NCI-H2081 (cell line): ENCODE data around the gene RBM22.

ENCODE experiments used
- DNase-seq, 2 experiments: peaks; one replicate each; lab custom pipeline; 2025; lab: John Stamatoyannopoulos, UW

Gene RBM22

DNA sequence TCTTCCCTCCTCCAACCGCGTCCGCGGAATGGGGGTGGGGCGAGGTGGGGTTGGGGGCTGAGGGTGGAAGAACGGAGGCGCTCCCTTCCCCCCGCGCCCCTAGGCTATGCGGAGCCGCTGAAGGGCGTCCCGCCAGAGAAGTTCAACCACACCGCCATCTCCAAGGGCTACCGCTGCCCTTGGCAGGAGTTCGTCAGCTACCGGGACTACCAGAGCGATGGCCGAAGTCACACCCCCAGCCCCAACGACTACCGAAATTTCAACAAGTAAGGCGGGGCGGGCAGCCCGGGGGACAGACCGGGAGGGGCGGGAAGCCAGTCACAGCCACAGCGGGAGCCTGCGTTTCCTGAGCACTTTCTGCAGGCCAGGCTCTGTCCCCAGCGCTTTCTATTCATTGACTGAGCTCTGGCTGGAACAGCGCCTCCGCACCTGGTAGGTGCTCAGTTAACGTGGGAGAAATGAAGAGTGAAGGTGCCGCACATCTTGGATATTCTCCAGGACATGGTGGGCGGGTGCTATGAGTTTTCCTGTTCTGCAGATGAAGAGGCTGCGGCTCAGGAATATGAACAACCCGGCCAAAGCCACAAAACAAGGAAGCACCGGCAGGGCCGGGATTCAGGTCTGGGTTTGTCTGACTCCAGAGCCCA lies 28.5 kb downstream of the RBM22 start:
- no peak for DNase-seq

DNA sequence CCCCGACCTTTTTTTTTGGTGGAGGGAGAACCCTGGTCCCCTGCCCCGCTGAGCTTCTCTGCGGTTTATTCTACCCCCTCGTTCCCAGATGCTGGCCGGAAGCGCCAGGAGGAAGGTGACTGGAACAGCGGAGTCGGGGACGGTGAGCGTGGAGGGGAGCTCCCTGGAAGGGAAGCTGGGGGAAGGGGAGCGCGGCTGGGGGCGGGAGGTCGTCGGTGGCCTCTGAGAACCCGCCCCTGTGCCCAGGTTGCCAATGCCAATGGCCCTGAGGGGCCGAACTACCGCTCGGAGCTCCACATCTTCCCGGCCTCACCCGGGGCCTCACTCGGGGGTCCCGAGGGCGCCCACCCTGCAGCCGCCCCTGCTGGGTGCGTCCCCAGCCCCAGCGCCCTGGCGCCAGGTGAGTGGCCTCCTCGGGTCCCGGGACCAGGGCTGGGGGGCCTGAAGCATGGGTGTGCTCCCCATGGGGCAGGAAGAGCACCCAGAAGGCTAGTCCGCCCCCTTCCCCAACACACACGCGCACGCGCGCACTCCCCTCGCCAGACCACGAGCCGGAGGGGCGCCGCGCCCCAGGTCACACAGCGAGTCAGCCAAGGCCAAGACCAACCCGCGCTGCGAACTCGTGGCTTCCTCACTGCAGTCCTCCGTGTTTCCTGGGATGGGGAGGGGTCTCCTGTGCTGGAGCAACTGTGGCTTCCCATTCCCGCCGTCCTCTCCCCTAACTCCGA lies 29.2 kb downstream of the RBM22 start:
- DNase-seq, result no peak

DNA sequence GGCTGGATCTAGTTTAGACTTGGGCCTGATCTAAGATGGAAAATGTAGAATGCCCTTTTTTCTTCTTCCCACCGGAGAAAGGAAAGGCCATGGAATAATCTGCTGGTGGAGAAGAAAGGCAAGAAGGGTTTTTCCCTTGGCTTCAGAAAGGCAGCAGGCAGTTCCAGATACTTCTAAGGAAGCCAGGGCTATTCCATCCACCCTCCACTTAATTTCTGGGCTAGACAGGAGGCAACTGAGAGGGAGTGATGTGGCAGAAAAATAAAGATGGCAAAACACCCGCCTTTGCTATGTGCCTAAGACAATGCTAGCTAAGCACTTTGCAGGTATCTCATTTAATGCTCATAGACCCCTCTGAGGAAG lies 29.9 kb downstream of the RBM22 start:
- no peak for DNase-seq

GRCh38 chr5:150670275-150670947 lies 30.5 kb downstream of the RBM22 start:
- DNase-seq, result no peak

DNA sequence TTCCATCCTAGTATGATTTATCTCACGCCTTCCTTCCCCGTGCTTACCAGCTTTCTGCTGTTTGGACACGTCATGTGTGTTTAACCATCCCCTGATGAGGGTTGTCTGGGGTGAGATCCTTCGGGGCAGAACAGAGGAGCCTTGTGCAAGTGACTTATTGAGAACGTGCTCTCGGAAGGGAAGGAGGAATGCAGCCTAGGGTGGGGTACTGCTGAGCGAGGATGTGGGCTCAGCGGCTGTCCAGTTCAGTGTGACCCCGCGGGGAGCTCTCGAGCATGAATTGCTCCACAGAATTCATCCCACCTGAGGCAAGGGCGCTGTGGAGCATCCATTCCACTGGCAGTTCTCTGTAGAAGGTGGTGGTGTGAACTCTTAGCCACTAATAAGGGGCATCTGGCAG lies 35.8 kb downstream of the RBM22 start:
- no peak for DNase-seq

DNA sequence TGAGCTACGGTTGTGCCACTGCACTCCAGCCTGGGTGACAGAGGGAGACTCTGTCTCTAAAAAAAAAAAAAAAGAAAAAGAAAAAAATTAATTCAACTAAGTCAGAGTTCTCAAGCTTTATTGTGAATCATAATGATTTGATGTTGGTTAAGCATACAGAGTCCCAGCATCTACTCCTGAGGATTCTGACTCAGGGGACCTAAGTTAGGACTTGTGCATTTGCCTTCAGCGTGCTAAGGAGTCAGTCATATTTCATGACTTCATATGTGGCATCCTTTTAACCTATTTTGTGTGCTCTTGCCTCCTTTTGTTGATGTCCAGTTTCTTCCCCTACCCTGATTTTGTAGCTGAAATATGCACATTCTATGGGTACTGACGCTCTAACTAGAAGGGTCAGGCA lies 36.9 kb downstream of the RBM22 start:
- no peak for DNase-seq

DNA sequence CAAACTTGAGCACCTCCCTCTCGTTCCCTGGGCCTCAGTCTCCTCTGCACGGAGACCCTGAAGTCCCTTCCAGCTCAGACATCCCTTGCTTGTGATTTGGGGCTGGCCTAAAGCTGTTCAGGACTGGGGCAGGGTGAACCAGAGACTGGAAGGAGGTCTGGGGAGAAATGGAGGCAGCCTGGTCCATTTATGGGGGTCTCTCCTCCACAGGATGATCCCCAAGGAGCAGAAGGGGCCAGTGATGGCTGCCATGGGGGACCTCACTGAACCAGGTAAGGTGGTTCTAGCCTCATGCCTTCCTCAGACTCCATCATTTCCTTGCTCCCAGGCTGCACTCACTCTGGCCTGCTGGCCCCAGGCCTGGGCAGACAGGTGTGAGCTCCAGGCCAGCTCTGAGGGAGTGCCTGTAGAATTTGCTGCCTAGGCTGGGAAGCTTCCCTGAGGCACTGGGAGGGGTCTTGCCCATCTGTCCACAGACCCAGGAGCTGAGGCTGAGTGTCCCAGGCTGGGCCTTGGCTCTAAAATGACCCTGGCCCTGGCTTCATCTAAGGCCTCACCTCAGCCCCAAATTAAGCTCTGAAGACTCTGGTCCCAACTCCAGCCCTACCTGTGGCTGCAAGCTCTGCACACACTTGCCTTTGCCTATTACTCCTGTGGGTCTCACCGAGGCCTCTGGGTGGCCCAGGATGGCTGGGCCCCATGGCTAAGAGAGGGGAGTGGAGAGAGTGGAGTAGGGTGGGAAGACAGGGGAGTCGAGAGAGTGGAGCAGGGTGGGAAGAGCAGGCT lies 37.9 kb downstream of the RBM22 start:
- no peak for DNase-seq

DNA sequence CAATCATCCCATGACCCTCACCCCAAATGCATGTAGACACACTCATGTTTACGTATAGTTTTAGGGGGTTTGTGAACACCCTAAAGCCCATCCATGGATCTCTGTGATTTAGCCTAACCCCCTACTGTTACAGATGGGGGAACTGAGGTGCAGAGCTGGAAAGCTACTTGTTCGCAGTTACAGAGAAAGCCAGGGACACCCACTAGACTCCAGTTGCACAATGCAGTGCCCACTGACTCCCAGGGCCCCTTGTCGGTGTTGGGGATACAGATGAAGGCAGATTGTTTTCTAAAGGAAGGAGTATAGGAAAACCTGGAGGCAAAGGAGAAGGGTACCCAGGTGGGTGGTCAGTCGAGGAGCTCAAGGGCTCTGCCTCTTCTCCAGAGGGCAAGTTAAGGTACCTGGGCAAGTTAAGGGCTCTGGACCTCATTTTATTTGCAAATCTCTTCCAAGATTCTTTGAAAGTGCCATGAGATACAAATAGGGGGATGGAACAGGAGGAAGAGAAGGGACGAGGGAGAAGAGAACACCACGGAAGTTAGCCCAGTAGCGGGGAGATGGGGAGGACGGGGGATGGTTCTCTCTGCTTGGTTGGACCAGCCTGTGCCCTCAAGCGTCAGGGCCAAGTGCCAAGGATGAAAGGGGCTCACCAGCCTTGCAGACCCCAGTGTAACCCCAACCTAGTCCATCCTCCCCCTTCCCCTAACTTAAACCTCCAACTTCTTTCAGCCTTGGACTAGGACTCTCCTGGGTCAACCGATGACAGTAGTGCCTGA lies 38.9 kb downstream of the RBM22 start:
- DNase-seq, result no peak

DNA sequence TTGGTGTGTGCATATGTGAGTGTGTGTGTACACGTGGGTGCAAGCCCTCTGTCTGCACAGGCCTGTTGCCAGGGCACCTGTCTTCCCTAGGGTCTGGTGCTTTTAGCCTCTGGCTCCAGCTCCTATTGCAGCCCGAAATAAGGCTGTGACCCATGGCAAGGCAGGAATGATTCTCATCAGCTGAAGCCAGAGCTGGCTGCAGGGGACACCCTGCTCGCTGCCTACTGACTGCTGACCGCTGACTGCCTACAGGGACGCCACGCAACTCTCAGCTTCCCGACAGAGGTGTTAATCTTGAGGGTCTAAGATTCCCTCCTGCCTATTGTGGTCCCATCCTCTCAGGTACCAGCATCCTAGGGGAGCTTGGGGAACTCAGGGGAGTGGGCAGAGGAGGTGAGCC lies 39.8 kb downstream of the RBM22 start, which contains the start of gene MYOZ3:
Gene MYOZ3 (plus strand): TSS at position 166 of the 400 bp plus-strand sequence. CDS start 1,691 bp downstream, outside the sequence.
- no peak for DNase-seq

GRCh38 chr5:150660108-150660831 lies 40.6 kb downstream of the RBM22 start:
- DNase-seq, result no peak

DNA sequence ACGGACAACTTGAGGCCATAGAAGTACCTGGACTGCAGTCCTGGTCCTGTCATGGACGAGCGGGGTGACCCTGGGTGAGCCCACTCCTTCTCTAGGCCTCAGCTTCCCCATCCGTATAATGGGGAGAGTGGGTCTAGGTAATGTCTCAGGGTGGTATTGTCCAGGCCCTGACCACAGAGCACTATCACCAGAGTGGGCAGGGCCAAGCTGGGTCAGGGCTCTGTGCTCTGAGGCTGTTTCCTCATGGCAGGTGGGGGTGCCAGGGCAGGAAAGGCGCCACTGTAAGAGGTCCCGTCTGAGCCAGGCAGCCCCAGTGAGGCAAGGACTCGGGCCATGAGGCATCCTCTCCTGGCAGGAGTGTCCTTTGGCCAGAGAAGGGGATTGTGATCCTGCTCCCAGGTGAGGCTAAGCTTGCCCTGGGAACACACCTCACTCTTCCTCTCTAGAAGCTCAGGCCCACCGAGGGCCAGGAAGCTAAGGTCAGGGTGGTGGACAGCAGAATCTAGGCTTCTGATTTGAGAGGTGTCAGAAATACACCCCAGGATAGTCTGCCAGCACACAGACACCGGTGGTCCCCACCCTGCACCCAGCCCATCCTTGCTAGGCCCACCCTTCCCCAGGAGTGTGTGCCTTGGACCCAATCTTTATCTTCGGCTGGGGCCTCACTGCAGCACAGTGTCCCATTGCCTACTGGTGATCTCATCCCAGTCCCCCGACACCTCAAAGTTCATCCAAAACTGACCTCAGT lies 41.3 kb downstream of the RBM22 start:
- DNase-seq, result no peak

GRCh38 chr5:150658699-150659265 lies 42.1 kb downstream of the RBM22 start:
- DNase-seq, result no peak

- DNase-seq, result no peak
Measured at GRCh38 chr5:150658121-150658520, 42.7 kb downstream of the RBM22 start.

DNA sequence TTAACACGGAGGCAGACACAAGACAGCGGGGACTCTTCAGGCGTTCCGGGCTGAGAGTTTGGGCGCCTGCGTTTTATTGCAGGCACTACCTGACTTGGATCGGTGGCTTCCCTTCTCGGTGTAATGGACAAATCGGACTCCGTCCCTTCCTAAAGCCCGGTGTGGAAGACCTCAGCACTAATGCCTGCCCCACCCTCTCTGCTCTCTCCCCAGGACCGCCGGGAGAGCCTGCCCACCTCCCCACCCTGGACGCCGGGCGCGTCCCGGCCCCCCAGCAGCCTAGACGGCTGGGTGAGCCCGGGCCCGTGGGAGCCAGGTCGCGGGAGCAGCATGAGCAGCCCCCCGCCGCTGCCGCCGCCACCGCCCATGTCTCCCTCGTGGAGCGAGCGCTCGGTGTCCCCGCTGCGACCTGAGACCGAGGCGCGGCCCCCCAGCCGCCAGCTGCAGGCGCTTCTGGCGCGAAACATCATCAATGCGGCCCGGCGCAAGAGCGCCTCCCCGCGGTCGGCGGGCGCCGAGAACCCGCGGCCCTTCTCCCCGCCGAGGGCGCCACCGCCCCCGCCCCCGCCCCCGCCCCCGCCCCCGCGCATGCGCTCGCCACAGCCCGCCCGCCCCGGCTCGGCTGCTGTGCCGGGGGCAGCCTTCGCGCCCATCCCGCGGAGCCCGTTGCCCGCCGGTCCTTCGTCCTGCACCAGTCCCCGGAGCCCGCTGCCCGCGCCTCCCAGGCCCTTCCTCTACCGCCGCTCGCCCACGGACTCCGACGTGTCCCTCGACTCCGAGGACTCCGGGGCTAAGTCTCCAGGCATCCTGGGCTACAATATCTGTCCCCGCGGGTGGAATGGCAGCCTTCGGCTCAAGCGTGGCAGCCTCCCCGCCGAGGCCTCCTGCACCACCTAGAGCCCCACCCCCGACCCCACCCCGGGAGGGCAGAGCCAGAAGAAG lies 44.4 kb downstream of the RBM22 start:
- peak; percentile 44 to 61 for DNase-seq

DNA sequence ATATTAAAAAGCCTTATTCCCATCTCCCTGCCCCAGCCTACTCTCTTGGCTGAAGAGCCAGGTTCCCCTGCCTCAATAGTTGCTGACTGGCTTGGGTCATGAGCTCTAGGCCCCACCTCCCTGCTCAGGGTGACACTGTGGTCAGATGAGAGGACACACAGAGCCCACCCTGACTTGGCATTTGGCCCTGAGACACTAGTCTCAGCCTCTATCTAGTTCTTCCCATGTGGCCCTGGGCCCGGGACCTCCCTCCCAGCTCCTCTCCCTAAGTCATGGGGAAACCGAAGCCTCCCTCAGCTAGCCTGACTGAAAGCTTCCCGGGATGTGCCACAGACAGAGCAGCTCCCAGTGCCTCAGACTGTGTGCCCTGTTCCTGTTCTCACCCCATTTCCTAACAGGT lies 45.6 kb downstream of the RBM22 start:
- DNase-seq, result no peak

DNA sequence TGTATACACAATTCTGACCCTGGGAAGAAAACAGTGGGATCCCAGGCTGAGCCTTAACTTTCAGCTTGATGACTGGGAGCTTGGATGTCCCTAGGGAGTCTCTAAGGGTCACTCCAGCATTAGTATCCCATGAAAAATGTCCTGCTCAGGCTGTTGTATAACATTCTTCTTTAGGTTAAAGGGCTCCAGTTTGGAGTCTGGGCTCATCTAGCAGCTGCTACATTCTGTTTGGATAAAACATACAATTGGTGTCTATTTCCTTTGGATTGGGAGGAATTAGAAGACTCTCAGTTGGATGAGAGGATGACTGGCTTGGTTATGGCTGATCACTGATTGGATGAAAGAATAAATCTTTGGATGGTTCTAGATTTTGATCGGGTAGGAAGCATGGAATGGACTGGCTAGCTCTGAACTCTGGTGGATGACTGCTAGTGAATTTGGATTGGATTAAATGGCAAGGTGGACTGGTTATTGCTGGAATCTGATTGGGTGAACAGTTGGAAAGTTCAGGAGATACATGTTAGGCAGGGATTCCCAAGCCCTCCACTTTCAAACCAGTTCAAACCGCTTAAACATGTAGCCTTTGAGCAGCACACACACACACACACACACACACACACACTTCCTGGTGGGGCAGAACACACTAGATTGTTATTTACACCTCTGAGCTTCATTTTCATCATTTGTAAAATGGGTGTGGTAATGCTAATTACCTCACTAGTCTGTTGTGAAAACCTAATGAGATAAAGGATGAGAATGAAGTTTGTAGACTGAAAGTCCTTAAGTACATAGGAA lies 46.9 kb downstream of the RBM22 start:
- no peak for DNase-seq

DNA sequence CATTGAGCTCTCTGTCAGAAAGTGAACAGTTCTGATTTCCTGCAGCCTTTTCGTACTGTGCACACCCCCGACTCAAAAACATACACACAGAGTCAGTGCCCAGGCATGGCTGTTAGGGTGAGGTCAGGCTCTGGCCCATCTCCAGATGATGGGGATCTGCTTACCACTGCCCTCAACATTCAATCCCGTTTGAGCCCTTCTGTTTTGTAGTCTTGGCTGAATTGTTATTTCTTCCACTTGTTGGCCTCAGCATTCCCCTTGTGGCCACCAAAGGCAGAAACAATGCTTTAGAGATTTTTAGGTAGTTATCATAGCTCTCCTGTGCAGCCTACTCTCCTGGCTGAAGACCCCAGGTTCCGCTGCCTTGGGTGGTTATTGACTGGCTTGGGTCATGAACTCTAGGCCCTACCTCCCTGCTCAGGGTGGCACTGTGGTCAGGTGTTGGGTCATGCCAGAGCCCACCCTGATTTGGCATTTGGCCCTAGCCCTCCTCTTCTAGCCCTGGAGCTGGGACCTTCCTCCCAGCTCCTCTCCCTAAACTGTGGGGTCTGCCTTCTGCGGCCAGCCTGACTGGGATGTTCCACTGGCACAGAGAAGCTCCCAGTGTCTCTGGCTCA lies 47.6 kb downstream of the RBM22 start:
- DNase-seq, result no peak
